GM13977 (cell line): ENCODE data around the gene STARD7.

Experiments used
- DNase-seq: peaks from one replicate; pipeline ENCODE4 v3.0.0; 2012; ENCODE audit warnings: low spot score
- CTCF ChIP-seq: IDR thresholded peaks from 2 replicates; pipeline ENCODE4 v1.5.1; 2012; ENCODE audit warnings: mild to moderate bottlenecking, control low read depth; ENCODE audit not compliant: insufficient read depth; ENCODE audit errors: extremely low read depth, missing control alignments
- in situ Hi-C: fragments of 300-500 bp; cut with MboI; formaldehyde crosslinking; loops from one replicate; pipeline ENCODE4 v1.12.0; 2022; ENCODE audit warnings: low sequenced_read_pairs, low pct_unique_long_range_greater_than_20kb, mixed read lengths, inconsistent platforms; ENCODE audit not compliant: unreplicated experiment

Gene STARD7

GRCh38 chr2:96207774-96208142, 869 bp downstream of the STARD7 start:
- DNase-seq, result peak; percentile 44
- in situ Hi-C loops, result no loop called here
- no peak for TF ChIP-seq CTCF

- in situ Hi-C loops, result no loop called here
- peak; percentile 13 for DNase-seq
- TF ChIP-seq CTCF, result no peak
These were observed 1.4 kb downstream of the STARD7 start for GRCh38 chr2:96207073-96207773.

GRCh38 chr2:96205888-96206287, 2.7 kb downstream of the STARD7 start:
- DNase-seq, result no peak
- TF ChIP-seq CTCF, result no peak
- in situ Hi-C loops, result no loop called here

- no peak for TF ChIP-seq CTCF
- DNase-seq, result no peak
- in situ Hi-C loops, result no loop called here
These were observed 3.6 kb downstream of the STARD7 start for GRCh38 chr2:96204836-96205624.

- in situ Hi-C loops, result no loop called here
- DNase-seq, result peak; percentile 29
- TF ChIP-seq CTCF, result no peak
These were observed 5.2 kb downstream of the STARD7 start for GRCh38 chr2:96203130-96204028.

GRCh38 chr2:96202152-96202854, 6.3 kb downstream of the STARD7 start:
- in situ Hi-C loops, result no loop called here
- no peak for DNase-seq
- no peak for TF ChIP-seq CTCF
